UCSD-AML1 (cell line): ENCODE data around the gene PIGBOS1.
A peak's percentile ranks its signal among the peaks of the same experiment; 100 is the strongest.
"Not testable (repeated sequence)": the region's sequence is repeated elsewhere in the genome, so short reads cannot be mapped to it uniquely, and the experiment has no call there.

ENCODE experiments used
- DNase-seq: peaks from one replicate; lab custom pipeline; 2025; ENCODE audit not compliant: unreplicated experiment; lab: John Stamatoyannopoulos, UW

Gene PIGBOS1, protein sequence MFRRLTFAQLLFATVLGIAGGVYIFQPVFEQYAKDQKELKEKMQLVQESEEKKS

DNA sequence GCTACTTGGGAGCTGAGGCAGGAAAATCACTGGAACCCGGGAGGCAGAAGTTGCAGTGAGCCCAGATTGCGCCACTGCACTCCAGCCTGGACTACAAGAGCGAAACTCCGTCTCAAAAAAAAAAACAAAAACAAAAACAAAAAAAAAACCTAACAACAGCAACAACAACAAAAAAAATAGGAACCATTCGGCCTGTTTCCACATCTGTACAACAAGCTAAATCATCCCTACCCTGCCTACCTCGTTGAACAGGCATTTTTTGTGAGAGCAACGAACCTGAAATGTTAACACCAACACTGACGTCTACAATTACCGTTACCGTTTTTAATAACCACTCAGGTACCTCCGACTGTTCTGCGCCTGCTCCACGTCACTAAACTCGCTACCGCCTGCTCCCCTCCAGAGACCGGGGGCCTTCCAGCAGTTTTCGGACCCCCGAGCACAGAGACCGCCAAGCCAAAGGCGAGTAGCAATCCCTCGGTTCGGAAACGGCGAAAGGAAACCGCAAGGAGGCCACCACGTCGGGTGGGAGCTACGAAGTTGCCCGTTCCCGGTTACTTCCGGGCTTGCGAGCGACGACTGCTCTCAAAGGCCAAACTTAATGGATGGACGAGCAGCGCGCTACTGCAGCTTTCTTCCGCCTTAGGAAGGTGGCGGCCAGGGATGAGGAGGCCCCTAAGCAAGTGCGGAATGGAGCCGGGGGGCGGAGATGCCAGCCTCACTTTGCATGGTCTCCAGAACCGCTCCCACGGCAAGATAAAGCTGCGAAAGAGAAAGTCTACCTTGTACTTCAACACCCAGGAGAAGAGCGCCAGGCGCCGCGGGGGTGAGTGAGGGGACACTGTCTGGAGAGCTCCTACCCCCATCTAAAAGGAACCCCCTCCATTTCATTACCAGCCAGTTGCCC lies at the start of gene PIGBOS1, which contains the start of gene PIGB:
Gene PIGBOS1, minus strand, starts transcription at position 536 of the 907 bp plus-strand sequence. CDS start 1,331 bp downstream, outside the sequence.
Gene PIGB, plus strand, starts transcription at position 635 of the 907 bp plus-strand sequence. Its CDS starts 29 bp downstream, at position 664.
- DNase-seq, result peak; percentile 87

DNA sequence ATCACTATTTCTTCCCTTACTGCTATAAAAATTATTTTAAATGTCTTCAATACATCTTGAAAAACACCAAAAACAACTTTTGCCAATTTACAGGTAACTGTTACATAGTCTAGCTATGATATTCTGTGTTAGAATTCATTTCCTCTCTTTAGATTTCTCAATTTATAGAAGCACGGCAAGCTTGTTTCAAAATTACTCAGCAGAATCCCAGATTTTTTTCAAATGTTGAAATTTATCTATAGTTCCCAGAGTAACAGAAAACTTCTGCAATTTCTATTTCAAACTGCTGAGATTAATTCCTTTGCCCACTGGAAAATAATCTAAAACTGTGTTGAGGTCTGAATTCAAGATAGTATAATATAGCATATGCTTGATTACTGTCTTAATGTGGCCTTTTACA lies 48.1 kb upstream of the PIGBOS1 start:
- no peak for DNase-seq

DNA sequence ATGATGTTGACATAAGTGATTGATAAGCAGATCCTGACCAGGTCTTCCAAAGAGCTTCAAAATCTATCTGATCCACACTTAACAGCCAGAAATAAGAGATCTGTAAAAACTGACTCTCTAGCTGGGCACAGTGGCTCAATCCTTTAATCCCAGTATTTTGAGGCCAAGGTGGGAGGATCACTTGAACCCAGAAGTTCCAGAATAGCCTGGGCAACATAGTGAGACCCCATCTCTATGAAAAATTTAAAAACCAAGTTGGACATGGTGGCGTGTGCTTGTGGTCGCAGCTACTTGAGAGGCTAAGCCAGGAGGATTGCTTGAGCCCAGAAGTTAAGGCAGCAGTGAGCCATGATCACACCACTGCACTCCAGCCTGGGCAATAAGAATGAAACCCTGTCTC lies 43.7 kb upstream of the PIGBOS1 start:
- no peak for DNase-seq

DNA sequence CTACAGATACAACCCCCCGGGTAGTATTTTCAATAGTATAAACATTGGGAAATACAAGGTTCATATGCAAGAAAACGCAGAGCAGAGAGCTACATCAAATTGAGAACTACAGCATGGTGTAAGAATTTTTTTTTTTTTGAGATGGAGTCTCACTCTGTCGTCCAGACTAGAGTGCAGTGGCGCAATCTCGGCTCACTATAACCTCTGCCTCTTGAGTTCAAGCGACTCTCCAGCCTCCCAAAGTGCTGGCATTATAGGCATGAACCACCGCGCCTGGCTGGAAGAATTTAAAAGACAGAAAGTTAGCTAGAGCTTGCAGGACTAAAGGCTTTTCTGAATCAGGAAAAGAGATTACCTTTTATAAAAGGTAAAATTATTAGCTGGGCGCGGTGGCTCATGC lies 42.1 kb upstream of the PIGBOS1 start:
- no peak for DNase-seq

DNA sequence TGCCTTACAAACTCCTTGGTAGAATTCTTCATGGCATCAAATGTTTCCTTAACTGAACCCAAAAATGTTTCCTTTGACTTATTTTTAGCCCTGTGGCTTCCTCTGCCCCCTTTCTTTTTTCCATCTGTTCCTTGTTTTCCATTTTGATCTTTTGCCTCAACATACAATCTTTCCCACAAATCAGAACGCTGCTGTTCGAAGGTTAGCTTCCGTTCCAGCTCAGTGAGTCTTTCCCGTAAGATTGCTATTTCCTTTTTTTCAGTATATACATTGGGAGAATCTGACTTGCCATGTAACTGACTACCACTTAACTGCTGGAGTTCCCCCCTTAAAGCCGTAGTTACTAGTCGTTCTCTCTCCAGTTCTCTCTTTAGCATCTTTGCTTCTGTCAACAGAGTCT lies 41.3 kb upstream of the PIGBOS1 start:
- no peak for DNase-seq

DNA sequence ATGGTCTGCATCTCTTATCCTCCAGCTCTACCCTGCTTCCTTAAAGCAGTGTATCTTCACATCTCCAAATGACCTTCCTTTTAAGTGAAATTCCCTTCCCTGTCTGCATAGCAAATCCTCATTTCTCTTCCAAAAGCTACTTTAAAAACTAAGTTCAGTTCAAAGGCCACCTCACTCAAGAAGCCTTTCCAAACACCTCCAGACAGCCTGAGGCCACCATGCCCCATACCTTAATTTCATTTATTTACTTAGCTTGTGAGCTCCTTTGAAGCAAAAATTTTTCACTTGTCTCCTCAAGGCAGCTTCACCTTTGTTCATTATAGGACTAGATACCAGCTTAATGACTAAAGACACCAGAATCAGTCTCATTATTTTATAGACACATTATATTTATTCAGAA lies 39.5 kb upstream of the PIGBOS1 start:
- no peak for DNase-seq

DNA sequence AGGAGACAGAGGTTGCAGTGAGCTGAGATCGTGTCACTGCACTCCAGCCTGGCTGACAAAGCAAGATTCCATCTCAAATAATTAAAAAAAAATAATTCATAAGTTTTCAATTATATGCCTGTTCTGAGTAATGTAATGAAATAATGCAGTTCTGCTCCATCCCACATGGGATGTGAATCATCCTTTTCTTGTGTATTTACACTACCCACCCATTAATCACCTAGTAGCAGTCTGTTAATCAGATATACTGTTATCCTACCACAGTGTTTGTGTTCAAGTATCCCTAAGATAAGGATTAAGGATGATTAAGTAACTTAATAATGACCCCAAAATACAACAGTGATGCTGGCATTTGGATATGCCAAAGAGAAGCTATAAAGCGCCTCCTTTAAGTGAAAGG lies 38.9 kb upstream of the PIGBOS1 start:
- DNase-seq, result no peak

DNA sequence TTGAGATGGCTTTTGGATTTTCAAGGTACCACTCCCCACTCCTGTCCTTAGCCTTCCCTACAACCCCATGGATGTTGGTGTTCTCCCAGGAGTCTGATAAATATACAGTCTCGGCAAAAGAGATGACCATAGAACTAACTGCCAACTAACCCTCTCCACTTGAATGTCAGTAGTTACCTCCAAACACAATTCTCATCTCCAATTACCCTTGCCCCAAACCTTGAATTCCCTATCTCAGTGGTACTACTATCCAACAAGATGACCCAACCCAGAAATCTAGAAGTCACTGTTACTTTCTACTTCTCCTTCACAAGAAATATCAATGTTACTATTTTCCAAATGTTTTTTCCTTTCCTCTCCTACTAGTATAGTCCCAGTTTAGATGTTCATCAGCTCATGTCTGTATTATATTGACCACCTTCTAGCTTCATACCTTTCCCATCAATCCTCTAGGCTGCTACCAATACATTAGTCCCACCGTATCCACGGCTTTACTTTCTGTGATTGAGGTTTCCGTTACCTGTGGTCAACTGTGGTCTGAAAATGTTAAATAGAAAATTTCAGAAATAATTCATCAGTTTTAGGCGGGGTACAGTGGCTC lies 38.2 kb upstream of the PIGBOS1 start:
- DNase-seq, result no peak

DNA sequence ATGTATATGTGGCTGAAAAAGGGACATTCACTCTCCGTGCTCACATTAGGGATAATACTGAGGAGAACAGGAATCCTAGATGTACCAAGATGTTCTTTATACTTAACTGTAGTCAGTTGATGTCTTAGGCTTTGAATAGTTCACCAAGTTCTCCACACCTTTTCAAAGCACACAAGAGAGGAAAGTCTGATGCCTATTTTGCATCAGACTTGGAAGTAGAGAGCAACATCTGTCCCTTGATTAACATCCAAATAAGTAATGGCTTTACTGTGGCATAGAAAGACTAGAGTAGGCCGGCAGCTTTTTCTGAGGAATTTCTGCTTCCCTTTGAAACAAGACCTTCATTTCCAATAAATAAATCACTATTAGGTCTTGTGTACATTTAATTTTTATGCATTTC lies 34.1 kb upstream of the PIGBOS1 start:
- no peak for DNase-seq

DNA sequence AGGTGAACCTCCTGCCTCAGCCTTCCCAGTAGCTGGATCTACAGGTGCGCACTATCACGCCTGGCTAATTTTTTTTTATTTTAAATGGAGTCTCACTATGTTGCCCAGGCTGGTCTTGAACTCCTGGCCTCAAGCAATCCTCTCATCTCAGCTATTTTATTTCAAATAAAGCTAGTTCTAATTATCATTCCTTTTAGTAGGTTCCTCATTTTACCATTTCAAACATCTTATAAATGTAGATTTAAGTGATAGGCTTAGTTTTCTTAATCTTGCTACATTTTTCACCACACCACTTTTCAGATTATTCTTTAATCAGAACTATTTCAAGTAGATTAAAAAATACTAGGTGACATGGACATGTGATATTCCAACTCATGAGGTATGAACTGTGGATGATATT lies 30.4 kb upstream of the PIGBOS1 start:
- DNase-seq, result no peak

DNA sequence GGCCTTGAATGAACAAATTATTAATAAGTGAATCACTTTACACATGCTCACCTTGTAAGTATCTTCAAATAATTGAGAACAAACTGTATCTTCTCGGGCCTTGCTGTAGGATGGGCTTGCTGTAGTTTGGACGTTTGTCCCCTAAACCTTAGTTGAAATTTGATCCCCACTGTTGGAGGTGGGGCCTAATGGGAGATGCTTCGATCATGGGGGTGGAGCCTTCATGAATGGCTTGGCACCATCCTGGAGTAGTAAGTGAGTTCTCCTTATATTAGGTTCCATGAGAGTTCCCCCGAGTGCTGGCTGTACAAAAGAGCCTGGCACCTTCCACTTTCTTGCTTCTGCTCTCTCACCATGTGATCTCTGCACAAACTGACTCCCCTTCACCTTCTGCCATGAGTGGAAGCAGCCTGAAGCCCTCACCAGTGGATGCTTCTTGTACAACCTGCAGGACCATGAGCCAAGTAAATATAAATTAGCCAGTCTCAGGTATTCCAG lies 29.4 kb upstream of the PIGBOS1 start:
- DNase-seq, result no peak

DNA sequence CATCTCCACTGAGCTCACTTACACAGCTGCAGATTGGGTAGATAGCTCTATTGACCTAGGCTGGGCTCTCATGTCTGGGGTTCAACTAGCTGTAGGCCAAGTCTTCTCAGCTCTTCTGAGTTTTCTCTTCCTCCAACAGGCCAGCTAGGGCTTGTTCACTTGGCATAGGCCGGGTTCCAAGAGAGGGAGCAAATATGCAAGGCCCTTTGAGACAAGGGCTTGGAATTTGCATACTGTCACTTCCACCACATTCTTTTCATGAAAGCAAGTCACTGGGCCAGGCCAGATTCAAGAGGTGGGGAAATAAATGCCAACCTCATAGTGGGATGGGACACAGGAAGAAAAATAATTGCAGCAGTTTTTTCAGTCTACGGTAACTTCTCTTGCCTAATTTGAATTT lies 25.3 kb upstream of the PIGBOS1 start:
- DNase-seq, result no peak

DNA sequence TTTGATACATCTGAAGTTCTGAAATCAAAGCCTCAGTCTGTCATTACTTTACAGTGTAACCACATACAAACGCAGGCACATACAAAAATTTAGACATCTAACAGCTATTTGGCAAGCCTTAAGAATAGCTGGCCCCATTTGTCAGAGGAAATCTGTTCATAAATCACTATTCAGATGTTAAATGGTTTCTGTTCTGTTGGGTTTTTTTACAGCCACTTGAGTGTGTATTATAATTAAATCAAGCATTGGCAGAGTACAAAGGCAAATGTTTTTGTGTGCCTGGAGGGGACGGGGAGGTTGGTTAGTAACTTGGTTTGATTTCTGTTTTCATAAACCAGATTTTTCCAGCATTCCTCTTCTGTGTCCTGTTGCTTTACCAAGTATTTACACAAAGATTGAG lies 24.2 kb upstream of the PIGBOS1 start:
- no peak for DNase-seq

DNA sequence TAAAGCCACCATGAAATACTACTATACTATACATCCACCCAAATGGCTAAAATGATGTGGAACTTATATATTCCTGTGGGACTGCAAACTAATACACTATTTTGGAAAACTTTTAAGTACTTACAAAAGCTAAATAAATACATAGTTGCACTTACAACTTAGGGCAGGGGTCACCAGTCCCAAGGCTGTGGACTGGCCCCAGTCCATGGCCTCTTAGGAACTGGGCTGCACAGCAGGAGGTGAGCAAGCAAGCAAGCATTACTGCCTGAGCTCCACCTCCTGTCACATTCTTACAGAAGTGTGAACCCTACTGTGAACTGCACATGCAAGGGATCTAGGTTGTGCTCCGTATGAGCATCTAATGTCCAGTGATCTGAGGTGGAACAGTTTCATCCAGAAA lies 18.2 kb upstream of the PIGBOS1 start:
- DNase-seq, result no peak

DNA sequence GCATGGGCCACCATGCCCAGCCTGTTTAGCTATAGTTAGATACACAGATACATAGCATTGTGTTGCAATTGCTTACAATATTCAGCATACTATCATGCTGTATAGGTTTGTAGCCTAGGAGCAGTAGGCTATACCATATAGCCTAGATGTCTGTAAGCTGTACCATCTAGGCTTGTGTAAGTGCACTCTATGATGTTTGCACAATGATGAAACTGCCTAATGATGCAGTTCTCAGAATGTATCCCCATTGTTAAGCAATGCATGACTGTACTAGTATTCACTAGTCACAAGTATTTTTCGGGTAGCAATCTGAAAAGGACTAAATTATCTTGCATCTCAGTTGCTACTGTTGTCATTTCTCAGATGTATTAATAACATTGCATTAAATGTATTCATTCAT lies 16.1 kb upstream of the PIGBOS1 start:
- no peak for DNase-seq

DNA sequence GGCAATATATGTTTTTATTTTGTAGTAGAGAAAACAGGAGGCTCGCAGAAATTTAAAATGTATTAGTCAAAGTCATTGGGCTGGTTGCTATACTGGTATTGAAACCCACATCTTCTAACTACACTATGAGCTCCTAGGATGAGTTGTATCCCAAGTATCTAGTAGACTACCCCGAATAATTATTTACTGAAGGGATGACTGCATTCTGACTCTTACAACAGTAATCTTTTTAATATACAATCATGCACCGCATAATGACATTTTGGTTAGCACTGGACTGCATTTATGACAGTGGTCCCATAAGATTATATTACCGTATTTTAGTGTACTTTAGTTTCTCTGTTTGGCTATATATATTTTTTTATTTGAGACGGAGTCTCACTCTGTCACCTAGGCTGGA lies 15.4 kb upstream of the PIGBOS1 start:
- no peak for DNase-seq

DNA sequence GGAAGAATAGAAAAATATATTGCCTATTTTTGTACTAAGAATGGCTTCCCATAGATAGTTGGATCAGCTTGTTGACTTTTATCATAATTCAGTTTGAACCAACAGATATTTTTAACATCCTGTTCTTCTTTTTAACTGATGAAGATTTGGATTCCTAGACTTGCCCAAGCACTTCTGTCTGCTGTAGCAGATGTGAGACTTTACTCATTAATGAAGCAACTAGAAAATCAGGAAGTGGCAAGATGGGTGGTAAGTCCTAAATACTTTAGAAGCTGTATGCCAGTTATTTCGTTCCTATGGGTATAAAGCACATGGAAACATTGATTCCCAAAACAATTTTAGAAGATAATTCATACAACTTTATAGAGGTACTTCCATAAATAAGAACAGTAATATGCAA lies 8.5 kb upstream of the PIGBOS1 start:
- no peak for DNase-seq

DNA sequence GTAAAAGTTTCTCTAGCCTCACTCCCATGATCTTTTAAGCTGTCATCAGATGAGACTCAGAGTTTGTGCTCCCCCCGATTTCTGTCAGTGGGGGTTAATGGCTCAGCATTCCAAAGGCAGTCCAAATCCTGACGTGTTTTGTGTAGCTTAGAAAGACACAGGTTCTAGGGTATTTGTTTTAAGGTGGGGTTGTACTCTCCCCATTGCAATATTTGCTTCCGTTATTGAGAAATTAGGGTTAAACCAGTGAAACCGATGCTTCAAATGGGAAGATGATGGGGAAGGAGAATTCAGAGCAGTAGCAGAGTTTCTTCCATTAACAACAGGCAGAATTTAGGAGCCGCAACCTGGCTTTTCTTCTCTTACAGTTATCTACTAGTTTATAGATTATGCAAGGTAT lies 3.5 kb upstream of the PIGBOS1 start:
- DNase-seq, result no peak

DNA sequence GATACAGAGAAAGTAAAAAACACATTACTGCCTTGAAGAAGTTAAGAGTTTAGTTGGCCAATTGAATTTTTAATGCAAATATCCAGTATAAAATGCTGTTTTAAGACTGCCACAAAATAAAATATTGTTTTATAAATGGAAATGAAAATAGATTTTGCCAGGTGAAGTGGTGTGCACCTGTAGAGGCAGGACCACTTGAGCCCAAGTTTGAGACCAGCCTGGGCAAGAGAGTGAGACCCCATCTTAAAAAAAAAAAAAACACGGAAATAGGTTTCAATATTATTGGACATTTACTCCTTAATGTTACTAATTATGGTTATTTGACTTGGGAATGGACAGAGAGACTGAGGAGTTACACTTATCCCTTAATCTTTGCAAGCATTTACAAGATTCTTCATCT lies 2.0 kb upstream of the PIGBOS1 start:
- DNase-seq, result no peak

DNA sequence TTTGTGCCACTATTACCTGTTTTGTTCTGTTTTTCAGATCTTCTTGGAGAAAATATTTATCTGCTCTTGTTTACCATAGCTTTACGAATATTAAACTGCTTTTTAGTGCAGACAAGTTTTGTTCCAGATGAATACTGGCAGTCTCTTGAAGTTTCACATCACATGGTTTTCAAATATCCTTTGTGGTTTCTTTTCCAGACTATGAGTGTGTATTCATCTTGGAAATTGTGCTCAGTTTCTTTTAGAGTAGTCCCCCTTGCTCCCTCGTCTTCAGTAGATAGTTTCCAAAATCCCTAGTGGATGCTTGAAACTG lies 1.3 kb upstream of the PIGBOS1 start:
- DNase-seq, result no peak

DNA sequence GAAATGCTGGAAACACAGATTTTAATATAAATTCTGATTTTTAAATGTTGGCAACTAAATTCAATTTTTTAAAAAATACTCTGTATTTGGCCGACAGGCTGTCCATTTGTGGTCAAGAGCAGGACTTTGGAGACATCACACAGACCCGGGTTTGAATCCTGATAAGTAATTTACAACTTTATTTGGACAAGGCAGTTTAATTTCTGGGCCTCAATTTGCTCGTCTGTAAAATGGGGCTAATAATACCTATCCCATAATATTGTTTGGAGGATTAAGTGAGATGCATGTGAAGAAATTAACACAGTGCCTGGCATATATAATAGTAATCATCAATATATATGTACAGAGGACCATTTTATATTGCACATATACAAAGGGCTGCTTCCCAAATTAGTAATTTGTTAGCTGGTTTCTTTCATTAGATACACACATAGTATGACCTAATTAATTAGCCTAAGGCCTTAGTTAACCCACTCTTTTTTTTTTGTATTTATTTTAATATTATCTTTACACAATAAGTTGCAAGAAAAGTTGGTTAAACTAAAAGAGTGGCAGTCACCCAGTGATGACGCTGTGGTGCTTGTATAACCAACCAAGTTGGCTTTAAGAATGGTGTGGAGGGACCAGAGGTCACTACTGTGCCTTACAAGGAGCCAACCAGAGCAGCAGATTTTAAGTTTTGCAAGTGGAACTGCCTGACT lies 764 bp upstream of the PIGBOS1 start:
- DNase-seq, result peak; percentile 9

DNA sequence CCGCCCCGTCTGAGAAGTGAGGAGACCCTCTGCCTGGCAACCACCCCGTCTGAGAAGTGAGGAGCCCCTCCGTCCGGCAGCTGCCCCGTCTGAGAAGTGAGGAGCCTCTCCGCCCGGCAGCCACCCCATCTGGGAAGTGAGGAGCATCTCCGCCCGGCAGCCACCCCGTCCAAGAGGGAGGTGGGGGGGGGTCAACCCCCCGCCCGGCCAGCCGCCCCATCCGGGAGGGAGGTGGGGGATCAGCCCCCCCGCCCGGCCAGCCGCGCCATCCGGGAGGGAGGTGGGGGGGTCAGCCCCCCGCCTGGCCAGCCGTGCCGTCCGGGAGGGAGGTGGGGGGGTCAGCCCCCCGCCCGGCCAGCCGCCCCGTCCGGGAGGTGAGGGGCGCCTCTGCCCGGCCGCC lies 16.1 kb downstream of the PIGBOS1 start:
- DNase-seq, result not testable (repeated sequence)
